ENCODE results near the gene TRUB2. TPM values are rescaled to one million over a fixed set of nuclear protein-coding genes. Genes with fewer than 3 reads are reported as not detected.
A peak's percentile ranks its signal among the peaks of the same experiment; 100 is the strongest.

TRUB2 gene
- 11.3 TPM for total RNA-seq

GRCh38 chr9:128322404-128323211 lies at the start of gene TRUB2, which contains the start of gene COQ4:
Gene TRUB2 (minus strand): TSS chr9:128322447. CDS start chr9:128322408, 39 bp downstream.
Gene COQ4 (plus strand): TSS chr9:128322839. CDS start chr9:128322859, 20 bp downstream.
- Histone ChIP-seq H3K4me3 (peak within 1 kb of the TSS; percentile 78 to 80), H3K27ac (peak within 1 kb of the TSS; percentile 90), H3K36me3 (peaks cover 0 to 22% of the 10 kb centered on the region in 2 donors), H3K9me3 (no peaks in the 10 kb centered on the region), H3K27me3 (no peaks in the 10 kb centered on the region), H3K4me1 (peaks cover 40% of the 10 kb centered on the region)
- TF ChIP-seq CTCF (IDR thresholded peaks at IDR 0.05) (peak in 1 of 3 experiments; percentile 21), POLR2A (IDR thresholded peaks at IDR 0.05) (no peak), POLR2AphosphoS5 (IDR thresholded peaks at IDR 0.05; ENCODE audit: insufficient read depth in 1 of 2, low read depth in 1 of 2) (peak; percentile 92 to 93)
- DNase-seq (ENCODE audit: extremely low spot score in 2 of 2): peak in 1 of 2 donors; percentile 96
- intact Hi-C loops (cut with DNase I): no loop called here

GRCh38 chr9:128371630-128372117 lies 49.4 kb upstream of the TRUB2 start:
- DNase-seq (ENCODE audit: extremely low spot score in 2 of 2): no peak
- peaks cover 36% of the 10 kb centered on the region for H3K4me1 ChIP-seq
- peak overlapping the region; percentile 85 to 88 for H3K4me3 ChIP-seq
- peak overlapping the region; percentile 88 for H3K27ac ChIP-seq
- no peaks in the 10 kb centered on the region for H3K9me3 ChIP-seq
- TF ChIP-seq POLR2AphosphoS5 (IDR thresholded peaks at IDR 0.05; ENCODE audit: insufficient read depth in 1 of 2, low read depth in 1 of 2) (no peak), POLR2A (IDR thresholded peaks at IDR 0.05) (no peak), CTCF (IDR thresholded peaks at IDR 0.05) (no peak)
- peaks cover 0 to 7% of the 10 kb centered on the region in 2 donors for H3K36me3 ChIP-seq
- H3K27me3 ChIP-seq: no peaks in the 10 kb centered on the region
- intact Hi-C loops (cut with DNase I): no loop called here

- Histone ChIP-seq H3K36me3 (peaks cover 0 to 7% of the 10 kb centered on the region in 2 donors), H3K4me3 (peak within 1 kb of the TSS; percentile 85 to 88), H3K27ac (peak within 1 kb of the TSS; percentile 88), H3K27me3 (no peaks in the 10 kb centered on the region), H3K9me3 (no peaks in the 10 kb centered on the region), H3K4me1 (peaks cover 36% of the 10 kb centered on the region)
- DNase-seq (ENCODE audit: extremely low spot score in 2 of 2): peak; percentile 96 to 97
- peak; percentile 91 to 94 for TF ChIP-seq POLR2AphosphoS5 (IDR thresholded peaks at IDR 0.05; ENCODE audit: insufficient read depth in 1 of 2, low read depth in 1 of 2)
- no peak for TF ChIP-seq CTCF (IDR thresholded peaks at IDR 0.05)
- peak in 1 of 2 donors; percentile 82 for TF ChIP-seq POLR2A (IDR thresholded peaks at IDR 0.05)
- intact Hi-C loops (cut with DNase I): no loop called here
Measured at GRCh38 chr9:128370752-128371629, 48.7 kb upstream of the TRUB2 start, which contains the start of gene URM1. Gene URM1 (plus strand): TSS chr9:128371374. CDS start chr9:128371381, 7 bp downstream.

GRCh38 chr9:128370367-128370751 lies 48.1 kb upstream of the TRUB2 start:
- no peaks in the 10 kb centered on the region for H3K9me3 ChIP-seq
- no peak for TF ChIP-seq POLR2AphosphoS5 (IDR thresholded peaks at IDR 0.05; ENCODE audit: insufficient read depth in 1 of 2, low read depth in 1 of 2)
- TF ChIP-seq POLR2A (IDR thresholded peaks at IDR 0.05): no peak
- no peak for TF ChIP-seq CTCF (IDR thresholded peaks at IDR 0.05)
- DNase-seq (ENCODE audit: extremely low spot score in 2 of 2): no peak
- intact Hi-C loops (cut with DNase I): no loop called here
- peak overlapping the region; percentile 88 for H3K27ac ChIP-seq
- peak overlapping the region; percentile 85 to 88 for H3K4me3 ChIP-seq
- H3K36me3 ChIP-seq: peaks cover 0 to 7% of the 10 kb centered on the region in 2 donors
- peaks cover 38% of the 10 kb centered on the region for H3K4me1 ChIP-seq
- H3K27me3 ChIP-seq: no peaks in the 10 kb centered on the region

Data from vagina (tissue), 2 donors.